Uterus (tissue), 4 donors: Measurements from ENCODE around the gene GASK1A. TPM values are rescaled to one million over a fixed set of nuclear protein-coding genes. Genes with fewer than 3 reads are reported as not detected.

Experiments used
- DNase-seq, 2 donors: peaks; one replicate each; pipeline ENCODE4 v3.0.0-alpha.2; 2019 to 2020
- H3K27ac ChIP-seq, 2 donors: fragments of 200-600 bp; sonication (generic); 1 replicate in 1 of 2; 2 replicates in 1 of 2; pipeline ENCODE4 v1.5.1; 2016 to 2018
- H3K27me3 ChIP-seq, 2 donors: fragments of 200-600 bp; sonication (generic); one replicate each; pipeline ENCODE4 v1.5.1; 2018 to 2019; ENCODE audit warnings: control low read depth in 1 of 2
- H3K36me3 ChIP-seq, 2 donors: fragments of 200-600 bp; sonication (generic); one replicate each; pipeline ENCODE4 v1.5.1; 2019; ENCODE audit warnings: control low read depth in 1 of 2
- H3K4me1 ChIP-seq, 2 donors: fragments of 200-600 bp; sonication (generic); one replicate each; pipeline ENCODE4 v1.5.1; 2018 to 2019; ENCODE audit warnings: control low read depth in 1 of 2
- H3K4me3 ChIP-seq, 2 donors: fragments of 200-600 bp; sonication (generic); 1 replicate in 1 of 2; 2 replicates in 1 of 2; pipeline ENCODE4 v1.5.1; 2018 to 2019; ENCODE audit warnings: mild to moderate bottlenecking in 1 of 2
- H3K9me3 ChIP-seq, 2 donors: fragments of 200-600 bp; sonication (generic); one replicate each; pipeline ENCODE4 v1.5.1; 2019; ENCODE audit warnings: control low read depth in 1 of 2
- CTCF ChIP-seq, 4 experiments: fragments of 200-600 bp in 2 of 4; fragments of 450-650 bp in 2 of 4; sonication (generic) in 2 of 4; IDR thresholded peaks; one replicate each; pipeline ENCODE4 v1.5.1; 2016 to 2019; ENCODE audit warnings: antibody characterized with exemption in 4 of 4, mild to moderate bottlenecking in 2 of 4, moderate library complexity in 1 of 4
- POLR2A ChIP-seq, 2 donors: fragments of 450-650 bp; IDR thresholded peaks; one replicate each; pipeline ENCODE4 v1.6.1; 2016; ENCODE audit warnings: antibody characterized with exemption in 2 of 2, mild to moderate bottlenecking in 1 of 2, moderate library complexity in 1 of 2
- intact Hi-C: fragments of 100-400 bp; cut with DNase I; formaldehyde crosslinking; loops from one replicate; pipeline ENCODE4 v1.15.1; 2023; ENCODE audit warnings: low total_unique reads
- total RNA-seq, 4 donors: library from RNA; depleted of rRNA in 3 of 4; stranded (reverse); fragments of >200 nt in 3 of 4; gene quantifications; one replicate each; pipeline versions ENCODE4 v1.1.0 to v1.2.4, GENCODE V29; 2014 to 2023
- donor health status: DM: yes; HTN: yes; CAD: no.

GASK1A gene
- total RNA-seq, 4 donors from 2014 or later: 26.3 to 65.8 (median 48.0) TPM

GRCh38 chr3:42988097-42988496 is 9.0 kb downstream of the GASK1A start:
- Histone ChIP-seq H3K36me3 (no peaks in the 10 kb centered on the region), H3K4me3 (no peak overlapping the region), H3K9me3 (no peaks in the 10 kb centered on the region), H3K27ac (no peak overlapping the region), H3K27me3 (no peaks in the 10 kb centered on the region), H3K4me1 (no peaks in the 10 kb centered on the region)
- no peak for DNase-seq
- no peak for TF ChIP-seq POLR2A (IDR thresholded peaks at IDR 0.05)
- TF ChIP-seq CTCF (IDR thresholded peaks at IDR 0.05): no peak
- intact Hi-C loops: no loop called here

- no peaks in the 10 kb centered on the region for H3K4me1 ChIP-seq
- H3K27me3 ChIP-seq: no peaks in the 10 kb centered on the region
- no peak for DNase-seq
- TF ChIP-seq POLR2A (IDR thresholded peaks at IDR 0.05): no peak
- no peak for TF ChIP-seq CTCF (IDR thresholded peaks at IDR 0.05)
- no peak overlapping the region for H3K4me3 ChIP-seq
- intact Hi-C loops: no loop called here
- no peaks in the 10 kb centered on the region for H3K36me3 ChIP-seq
- H3K9me3 ChIP-seq: no peaks in the 10 kb centered on the region
- no peak overlapping the region for H3K27ac ChIP-seq
Observed at GRCh38 chr3:42988566-42988965, 9.5 kb downstream of the GASK1A start.

GRCh38 chr3:42991341-42992315 is 12.5 kb downstream of the GASK1A start:
- Histone ChIP-seq H3K9me3 (no peaks in the 10 kb centered on the region), H3K27ac (peak overlapping the region; percentile 28 to 50), H3K4me3 (no peak overlapping the region), H3K36me3 (no peaks in the 10 kb centered on the region), H3K27me3 (no peaks in the 10 kb centered on the region), H3K4me1 (peaks cover 0 to 5% of the 10 kb centered on the region in 2 donors)
- intact Hi-C loops: no loop called here
- TF ChIP-seq CTCF (IDR thresholded peaks at IDR 0.05) (no peak), POLR2A (IDR thresholded peaks at IDR 0.05) (no peak)
- peak; percentile 42 to 47 for DNase-seq

- Histone ChIP-seq H3K27ac (no peak overlapping the region), H3K27me3 (no peaks in the 10 kb centered on the region), H3K9me3 (no peaks in the 10 kb centered on the region), H3K4me1 (peaks cover 10 to 12% of the 10 kb centered on the region in 2 donors), H3K36me3 (no peaks in the 10 kb centered on the region), H3K4me3 (no peak overlapping the region)
- TF ChIP-seq CTCF (IDR thresholded peaks at IDR 0.05): no peak
- no peak for TF ChIP-seq POLR2A (IDR thresholded peaks at IDR 0.05)
- DNase-seq: no peak
- intact Hi-C loops: no loop called here
Observed at GRCh38 chr3:42994595-42994994, 15.5 kb downstream of the GASK1A start.

GRCh38 chr3:42996021-42996420 is 16.9 kb downstream of the GASK1A start:
- Histone ChIP-seq H3K36me3 (no peaks in the 10 kb centered on the region), H3K4me1 (peaks cover 11 to 26% of the 10 kb centered on the region in 2 donors), H3K27ac (peak overlapping the region; percentile 60 to 86), H3K27me3 (no peaks in the 10 kb centered on the region), H3K4me3 (no peak overlapping the region), H3K9me3 (no peaks in the 10 kb centered on the region)
- intact Hi-C loops: no loop called here
- TF ChIP-seq POLR2A (IDR thresholded peaks at IDR 0.05) (no peak), CTCF (IDR thresholded peaks at IDR 0.05) (no peak)
- no peak for DNase-seq
